Activated gamma-delta T cell treated with anti-CD3 and anti-CD28 coated beads, Interleukin-2, amount 50 U/mL, for 16 hours (primary cell): ENCODE results near the gene COPB1.

Experiments
- DNase-seq: peaks from one replicate; pipeline ENCODE4 v3.0.0-alpha.2; 2020; ENCODE audit warnings: low read depth

The COPB1 gene

DNA sequence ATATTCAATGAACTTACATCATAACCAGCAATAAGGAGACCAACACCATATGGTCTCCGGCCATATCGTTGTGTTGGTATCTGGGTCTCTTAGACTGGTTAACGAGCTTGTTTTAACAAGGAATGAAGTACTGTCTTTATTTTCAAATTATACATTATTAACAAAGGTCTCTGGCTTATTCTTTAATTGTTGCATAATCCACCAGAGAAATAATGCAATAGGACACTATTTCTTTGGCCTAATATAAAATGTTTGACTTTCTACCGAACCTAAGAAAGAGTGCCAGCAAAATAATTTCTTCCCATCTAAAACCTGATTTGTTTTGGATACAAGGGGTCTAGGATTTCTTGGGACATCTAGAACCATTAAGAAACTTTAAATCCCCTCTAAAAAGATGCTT, 14.2 kb upstream of the COPB1 start:
- DNase-seq: no peak

DNA sequence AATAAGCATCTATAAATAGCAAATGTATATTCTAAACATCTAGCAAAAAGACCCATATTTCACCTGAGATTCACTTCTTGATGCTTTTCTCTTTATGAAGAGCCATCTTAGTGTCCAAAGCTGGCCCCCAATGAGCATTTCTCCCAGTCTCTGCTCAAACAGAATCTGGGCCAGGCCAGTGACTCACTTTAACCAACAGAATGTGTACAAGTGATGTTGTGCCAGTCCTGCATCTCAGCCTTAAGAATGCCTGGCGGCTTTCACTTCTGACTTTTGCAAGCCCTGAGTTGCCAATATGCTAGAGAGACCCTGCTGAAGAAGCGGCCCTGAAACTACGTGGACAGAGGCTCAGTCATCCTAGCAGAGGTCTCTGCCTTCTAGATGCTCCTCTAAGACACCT, 6.9 kb upstream of the COPB1 start:
- DNase-seq: no peak

- no peak for DNase-seq
Observed at GRCh38 chr11:14503023-14503422, 3.4 kb upstream of the COPB1 start.

DNA sequence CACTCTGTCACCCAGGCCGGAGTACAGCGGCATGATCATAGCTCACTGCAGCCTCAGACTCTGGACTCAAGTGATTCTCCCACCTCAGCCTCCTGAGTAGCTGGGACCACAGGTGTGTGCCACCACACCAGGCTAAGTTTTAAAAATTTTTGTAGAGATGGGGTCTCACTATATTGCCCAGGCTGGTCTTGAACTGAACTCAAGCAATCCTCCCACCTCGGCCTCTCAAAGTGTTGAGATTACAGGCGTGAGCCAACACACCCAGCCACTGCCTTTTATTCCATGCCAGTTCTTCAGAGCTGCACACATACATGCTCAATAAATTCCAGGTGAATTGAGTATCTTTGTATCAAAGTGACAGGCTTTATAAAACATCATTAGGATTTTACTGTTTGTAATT, 2.4 kb upstream of the COPB1 start:
- no peak for DNase-seq

DNA sequence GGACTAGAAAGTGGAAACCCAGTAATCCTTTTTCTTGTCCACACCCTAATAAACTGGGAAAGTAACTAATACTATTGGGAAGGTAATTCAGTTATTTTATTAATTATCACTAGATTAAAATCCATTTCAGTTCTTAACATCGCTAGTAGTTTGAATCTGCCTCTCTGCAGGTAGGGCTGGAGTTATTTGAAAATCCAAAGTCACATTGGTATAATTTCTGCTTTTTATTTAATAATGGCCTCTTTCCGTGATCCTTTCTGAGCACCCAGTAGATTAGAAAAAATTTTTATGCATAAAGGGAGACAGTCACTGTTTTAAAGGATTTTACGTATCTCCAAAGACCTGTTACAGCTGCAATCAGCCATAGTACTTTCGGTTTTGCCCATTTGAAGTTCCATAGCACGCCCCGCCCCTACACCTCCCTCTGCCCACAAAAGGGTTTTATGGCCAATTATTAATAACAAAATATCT, 605 bp upstream of the COPB1 start:
- DNase-seq: peak; percentile 28

GRCh38 chr11:14499178-14499559, 442 bp downstream of the COPB1 start:
- peak; percentile 33 for DNase-seq

DNA sequence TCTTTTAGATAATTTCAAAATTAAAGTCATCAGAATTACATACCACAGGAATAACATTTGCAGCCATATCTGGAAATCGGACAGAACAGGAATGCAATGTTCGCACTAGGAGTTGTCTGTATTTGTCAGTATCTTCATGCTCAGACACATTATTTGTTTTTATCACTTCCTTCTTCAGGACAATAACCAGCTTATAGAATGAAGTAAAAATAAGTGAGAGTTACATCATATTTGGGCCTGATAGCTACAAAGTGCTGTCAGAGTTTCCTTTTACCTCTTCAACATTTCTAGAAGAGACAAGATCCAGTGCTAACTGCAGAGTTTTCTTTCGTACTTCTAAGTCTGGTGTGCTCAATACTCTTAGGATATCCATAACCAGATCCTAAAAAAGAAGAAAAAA, 18.9 kb downstream of the COPB1 start:
- no peak for DNase-seq

DNA sequence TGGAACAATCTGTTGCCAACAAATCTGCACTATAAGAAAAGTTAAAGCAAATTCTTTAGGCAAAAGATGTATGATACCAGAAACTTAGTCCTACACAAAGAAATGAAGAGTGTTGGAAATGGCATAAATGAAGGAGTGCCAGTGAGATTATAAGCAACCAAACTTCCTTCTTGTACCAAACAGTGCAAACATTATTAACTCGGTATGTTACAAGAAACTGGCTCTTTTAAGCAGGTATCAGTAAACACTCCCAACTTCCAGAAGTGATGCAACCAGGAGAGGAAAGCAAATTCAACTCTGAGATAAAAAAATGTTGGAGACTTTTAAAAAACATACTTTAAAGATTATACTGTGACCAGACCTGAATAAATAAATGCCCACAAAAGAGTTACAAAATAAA, 28.5 kb downstream of the COPB1 start:
- DNase-seq: no peak

DNA sequence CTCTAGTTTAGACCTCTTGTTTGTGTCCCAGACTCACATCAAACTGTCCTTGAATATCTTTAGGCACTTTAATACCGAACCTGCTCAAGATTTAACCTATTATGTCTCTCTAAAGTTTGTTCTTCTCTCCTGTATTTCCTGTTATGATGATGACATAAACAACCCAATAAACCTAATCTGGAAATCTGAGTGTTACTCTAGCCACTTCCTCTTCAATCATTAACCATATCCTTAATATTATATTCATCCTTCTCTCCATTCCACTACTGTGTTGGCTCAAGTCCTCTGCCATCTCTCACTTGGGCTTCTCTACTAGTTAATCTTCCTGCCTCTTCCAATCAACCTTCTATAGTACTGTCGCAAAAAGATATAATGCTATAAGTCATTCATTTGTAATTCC, 36.0 kb downstream of the COPB1 start:
- DNase-seq: no peak

DNA sequence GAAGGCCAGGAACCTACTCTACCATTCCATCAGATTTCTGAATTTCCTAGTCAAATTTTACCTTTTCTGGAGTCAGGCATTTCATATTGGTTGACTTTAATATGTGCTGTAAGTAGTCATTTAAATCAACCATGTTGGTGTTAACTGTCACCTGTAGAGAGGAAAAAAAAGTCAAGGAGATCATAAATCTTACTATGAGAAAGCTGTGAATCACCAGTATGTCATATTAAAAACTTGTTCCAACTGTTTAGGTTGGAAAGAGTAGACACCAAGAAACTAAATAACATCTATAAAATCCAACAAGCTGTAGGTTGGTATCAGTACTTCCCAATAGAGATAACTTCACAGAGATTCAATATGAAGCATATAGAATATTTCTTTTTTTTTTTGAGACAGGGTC, 39.5 kb downstream of the COPB1 start:
- no peak for DNase-seq

DNA sequence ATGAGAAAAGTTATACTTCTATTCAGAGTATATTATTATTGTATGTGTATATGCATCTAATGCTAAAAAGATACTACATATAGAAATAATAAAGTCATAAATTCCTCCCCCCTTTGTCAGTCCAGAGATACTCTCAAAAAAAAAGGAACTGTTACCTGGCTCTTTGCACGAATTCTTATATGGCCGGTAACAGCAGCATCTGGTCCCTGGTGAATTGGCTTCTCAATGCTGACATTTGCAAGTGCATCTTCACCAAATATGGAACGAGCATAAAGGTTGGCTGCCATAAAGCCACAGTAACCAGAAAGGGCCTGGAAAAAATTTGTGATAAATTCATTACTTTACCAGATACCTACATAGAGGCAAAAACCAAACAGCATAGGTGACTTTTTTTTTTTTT, 41.2 kb downstream of the COPB1 start:
- DNase-seq: no peak

- DNase-seq: no peak
Observed at GRCh38 chr11:14455648-14456430, 43.8 kb downstream of the COPB1 start.

DNA sequence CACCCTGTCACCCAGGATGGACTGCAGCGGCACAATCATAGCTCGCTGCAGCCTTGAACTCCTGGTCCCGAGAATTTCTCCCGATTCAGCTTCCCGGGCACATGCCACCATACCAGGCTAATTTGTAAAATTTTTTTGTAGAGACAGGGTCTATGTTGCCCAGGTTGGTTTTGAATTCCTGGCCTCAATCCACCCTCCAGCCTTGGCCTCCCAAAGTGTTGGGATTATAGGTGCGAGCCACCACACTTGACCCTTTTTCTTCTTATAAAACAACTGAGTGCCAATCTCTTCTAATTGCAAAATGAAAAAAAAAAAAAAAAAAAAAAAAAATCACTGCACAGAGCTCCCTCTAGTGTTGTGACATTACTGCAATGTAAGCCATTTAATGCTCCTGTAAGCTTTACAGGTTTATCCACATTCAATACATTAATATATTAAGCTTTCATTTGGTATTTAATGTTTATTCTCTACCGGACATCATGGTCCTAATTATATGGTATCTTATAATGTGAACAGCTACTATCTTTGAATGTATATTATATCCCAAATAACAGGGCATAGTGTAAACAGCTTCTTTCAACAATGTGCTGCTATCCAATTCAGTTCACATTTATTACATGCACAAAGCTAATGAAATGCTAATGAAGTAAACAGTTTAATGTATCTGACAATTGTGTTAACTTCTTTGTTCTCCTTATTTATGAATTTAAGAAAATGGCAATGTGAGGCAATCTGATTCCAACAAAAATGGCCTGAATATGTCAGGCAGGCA, 44.6 kb downstream of the COPB1 start:
- no peak for DNase-seq

- DNase-seq: no peak
Observed at GRCh38 chr11:14451825-14452224, 47.8 kb downstream of the COPB1 start.

- DNase-seq: no peak
Observed at GRCh38 chr11:14449302-14449714, 50.3 kb downstream of the COPB1 start.

GRCh38 chr11:14448240-14448639, 51.4 kb downstream of the COPB1 start:
- DNase-seq: no peak

DNA sequence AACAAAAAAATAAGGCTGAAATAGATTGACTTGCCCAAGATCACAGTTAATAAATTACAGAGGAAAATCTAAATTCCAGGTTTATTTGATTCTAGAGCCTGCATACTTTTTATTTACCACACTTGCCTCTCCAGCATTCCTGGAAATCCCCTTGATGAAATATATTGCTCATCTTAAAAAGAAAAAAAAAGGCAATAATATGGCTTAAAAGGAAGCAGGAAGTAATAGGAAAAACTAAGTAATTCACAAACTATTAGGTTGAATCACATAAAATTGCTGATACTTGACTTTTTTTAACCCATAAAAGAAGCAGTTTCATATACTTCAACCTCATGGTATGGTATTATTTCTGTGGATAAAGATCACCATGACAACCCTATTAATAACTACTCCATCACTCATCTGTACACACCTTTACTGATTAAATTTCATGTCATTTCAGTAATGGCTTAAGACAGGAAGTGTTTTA, 52.9 kb downstream of the COPB1 start:
- no peak for DNase-seq

DNA sequence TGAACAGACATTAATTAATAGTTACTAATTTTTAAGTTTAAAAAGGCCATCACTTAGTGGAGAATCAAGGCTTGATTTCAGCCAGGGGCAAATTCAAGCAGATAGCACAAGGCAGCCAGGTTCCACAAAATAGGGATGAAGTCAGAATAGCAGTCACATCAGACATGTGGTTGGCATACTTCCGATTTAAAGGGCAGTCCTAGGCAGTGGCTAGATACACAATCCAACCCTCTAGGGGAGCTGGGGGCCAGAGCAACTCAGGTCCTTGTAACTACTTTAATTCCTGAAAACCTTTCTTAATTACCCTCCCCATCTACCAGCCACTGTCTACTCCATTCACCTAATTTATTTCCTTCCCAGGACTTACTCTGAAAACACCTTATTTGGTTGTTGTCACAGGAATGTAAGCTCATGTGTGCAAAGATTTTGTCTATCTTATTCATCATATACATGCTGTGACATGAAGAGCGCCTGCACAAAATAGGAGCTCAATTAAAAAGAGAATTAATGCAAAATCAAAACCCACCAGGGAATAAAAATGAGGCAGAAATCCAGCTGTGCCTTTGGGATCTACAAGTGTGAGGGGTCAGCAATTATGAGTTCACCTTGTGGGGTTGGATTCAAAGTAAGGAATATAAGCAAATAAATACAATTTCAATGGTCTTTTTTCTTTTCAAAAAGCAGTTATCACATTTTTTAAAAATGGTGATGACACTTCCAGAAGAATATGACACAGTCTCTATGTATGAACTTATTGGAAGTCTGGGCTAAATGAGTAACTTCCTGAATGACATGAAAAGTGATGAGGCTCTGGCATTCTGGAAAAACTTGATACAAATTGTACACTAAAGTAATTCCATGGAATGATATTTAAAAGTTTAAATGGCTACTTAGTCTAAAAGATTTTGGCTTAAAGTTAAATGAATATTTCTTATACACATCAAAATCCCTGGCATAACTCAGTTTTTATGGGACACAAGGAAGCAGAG, 53.8 kb downstream of the COPB1 start:
- DNase-seq: no peak

DNA sequence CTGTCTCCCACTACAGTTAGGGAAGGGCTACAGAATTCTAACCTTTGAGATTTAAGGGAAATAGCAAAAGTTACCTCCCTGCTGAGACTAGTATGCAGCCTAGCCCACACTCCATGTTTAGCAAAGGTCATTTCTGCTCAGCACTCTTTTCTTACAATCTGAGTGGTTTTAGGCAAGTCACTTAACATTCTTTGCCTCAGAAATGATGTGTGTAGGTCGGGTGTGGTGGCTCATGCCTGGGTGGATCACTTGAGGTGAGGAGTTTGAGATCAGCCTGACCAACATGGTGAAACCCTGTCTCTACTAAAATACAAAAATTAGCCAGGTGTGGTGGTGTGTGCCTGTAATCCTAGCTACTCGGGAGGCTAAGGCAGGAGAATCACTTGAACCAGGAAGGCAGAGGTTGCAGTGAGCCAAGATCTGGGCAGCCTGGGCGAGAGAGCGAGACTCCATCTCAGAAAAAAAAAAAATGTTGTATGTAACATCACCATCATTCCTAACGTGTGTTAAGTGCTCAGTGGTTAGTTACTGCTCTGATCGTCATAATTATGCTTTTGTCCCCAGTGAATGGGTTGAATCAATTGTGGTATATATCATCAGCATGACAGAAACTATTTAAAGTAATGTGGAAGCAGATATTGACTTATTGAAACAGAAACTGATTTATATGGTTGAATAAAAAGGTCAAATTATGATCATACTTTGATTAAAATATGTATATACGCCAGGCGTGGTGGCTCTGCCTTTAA, 55.0 kb downstream of the COPB1 start:
- DNase-seq: no peak

GRCh38 chr11:14443638-14444037, 56.0 kb downstream of the COPB1 start:
- DNase-seq: no peak

- DNase-seq: no peak
Observed at GRCh38 chr11:14435717-14436512, 63.7 kb downstream of the COPB1 start.
